BLaER1 (cell line): Measurements from ENCODE around the gene C20orf202.
A peak's percentile ranks its signal among the peaks of the same experiment; 100 is the strongest.
"Not testable (repeated sequence)": the region's sequence is repeated elsewhere in the genome, so short reads cannot be mapped to it uniquely, and the experiment has no call there.

Experiments
- H3K27ac ChIP-seq: shearing (Covaris generic); formaldehyde crosslinking; 2 replicates; pipeline ENCODE4 v1.8.1; 2022
- H3K27me3 ChIP-seq: shearing (Covaris generic); formaldehyde crosslinking; 2 replicates; pipeline ENCODE4 v1.8.1; 2022
- H3K36me3 ChIP-seq: shearing (Covaris generic); formaldehyde crosslinking; 2 replicates; pipeline ENCODE4 v1.8.1; 2022
- H3K4me1 ChIP-seq: shearing (Covaris generic); formaldehyde crosslinking; 2 replicates; pipeline ENCODE4 v1.8.1; 2022
- H3K4me2 ChIP-seq: shearing (Covaris generic); formaldehyde crosslinking; 2 replicates; pipeline ENCODE4 v1.8.1; 2022
- H3K4me3 ChIP-seq: shearing (Covaris generic); formaldehyde crosslinking; 2 replicates; pipeline ENCODE4 v1.8.1; 2022
- H3K9ac ChIP-seq: shearing (Covaris generic); formaldehyde crosslinking; 2 replicates; pipeline ENCODE4 v1.8.1; 2022
- H3K9me3 ChIP-seq: shearing (Covaris generic); formaldehyde crosslinking; 2 replicates; pipeline ENCODE4 v1.8.1; 2022
- H4K20me1 ChIP-seq: shearing (Covaris generic); formaldehyde crosslinking; 2 replicates; pipeline ENCODE4 v1.8.1; 2022
- Cebpa-rat ChIP-seq: shearing (Covaris generic); IDR thresholded peaks from 2 replicates; pipeline ENCODE4 v1.8.1; 2022

The C20orf202 gene

GRCh38 chr20:1214838-1215261, 11.6 kb downstream of the C20orf202 start:
- H3K4me3 ChIP-seq, result no peak overlapping the region
- H3K4me2 ChIP-seq, result no peak overlapping the region
- no peaks in the 10 kb centered on the region for H4K20me1 ChIP-seq
- no peaks in the 10 kb centered on the region for H3K27me3 ChIP-seq
- TF ChIP-seq Cebpa-rat, result no peak
- peaks cover 9% of the 10 kb centered on the region for H3K4me1 ChIP-seq
- no peaks in the 10 kb centered on the region for H3K36me3 ChIP-seq
- H3K9me3 ChIP-seq, result no peaks in the 10 kb centered on the region
- H3K9ac ChIP-seq, result no peak overlapping the region
- H3K27ac ChIP-seq, result no peak overlapping the region

GRCh38 chr20:1215386-1216170, 12.3 kb downstream of the C20orf202 start:
- H3K27me3 ChIP-seq, result no peaks in the 10 kb centered on the region
- H3K4me2 ChIP-seq, result peak overlapping the region; percentile 20; the same call in 1 of the 2 replicates
- no peak overlapping the region for H3K27ac ChIP-seq
- no peak for TF ChIP-seq Cebpa-rat
- no peak overlapping the region for H3K4me3 ChIP-seq
- H3K36me3 ChIP-seq, result no peaks in the 10 kb centered on the region
- H3K4me1 ChIP-seq, result peaks cover 9% of the 10 kb centered on the region
- H3K9me3 ChIP-seq, result no peaks in the 10 kb centered on the region
- H3K9ac ChIP-seq, result no peak overlapping the region
- H4K20me1 ChIP-seq, result no peaks in the 10 kb centered on the region

GRCh38 chr20:1216527-1217427, 13.5 kb downstream of the C20orf202 start:
- H3K4me3 ChIP-seq, H4K20me1 ChIP-seq, H3K27ac ChIP-seq, H3K27me3 ChIP-seq, H3K9ac ChIP-seq, H3K4me1 ChIP-seq, H3K9me3 ChIP-seq, H3K36me3 ChIP-seq: not testable (repeated sequence)
- H3K4me2 ChIP-seq, result peak overlapping the region; percentile 20; the same call in 1 of the 2 replicates

- H4K20me1 ChIP-seq, H3K9ac ChIP-seq, H3K4me2 ChIP-seq, H3K4me1 ChIP-seq, H3K4me3 ChIP-seq, H3K27ac ChIP-seq, H3K36me3 ChIP-seq, H3K9me3 ChIP-seq: not testable (repeated sequence)
- peaks cover 18% of the 10 kb centered on the region for H3K27me3 ChIP-seq
Observed at GRCh38 chr20:1222750-1223149, 19.5 kb downstream of the C20orf202 start.

GRCh38 chr20:1224205-1224890, 21.1 kb downstream of the C20orf202 start:
- Histone ChIP-seq H3K27me3 (peaks cover 20% of the 10 kb centered on the region), H3K4me3 (no peak overlapping the region), H3K9ac (no peak overlapping the region), H3K4me1 (peaks cover 7% of the 10 kb centered on the region), H4K20me1 (no peaks in the 10 kb centered on the region), H3K4me2 (no peak overlapping the region), H3K36me3 (no peaks in the 10 kb centered on the region), H3K27ac (no peak overlapping the region), H3K9me3 (no peaks in the 10 kb centered on the region)
- TF ChIP-seq Cebpa-rat, result no peak

GRCh38 chr20:1225263-1225782, 22.1 kb downstream of the C20orf202 start:
- Histone ChIP-seq H3K9me3 (no peaks in the 10 kb centered on the region), H4K20me1 (no peaks in the 10 kb centered on the region), H3K36me3 (no peaks in the 10 kb centered on the region), H3K27me3 (peaks cover 20% of the 10 kb centered on the region), H3K9ac (no peak overlapping the region), H3K4me3 (no peak overlapping the region), H3K27ac (no peak overlapping the region), H3K4me2 (peak overlapping the region; percentile 24; the same call in 1 of the 2 replicates), H3K4me1 (peaks cover 7% of the 10 kb centered on the region)
- TF ChIP-seq Cebpa-rat, result no peak

GRCh38 chr20:1225783-1226654, 22.8 kb downstream of the C20orf202 start, which contains the start of gene RAD21L1:
Gene RAD21L1 (plus strand): TSS chr20:1226044. CDS start chr20:1228454, 2,410 bp downstream.
- H3K27ac ChIP-seq, result no peak within 1 kb of the TSS
- H3K27me3 ChIP-seq, result peaks cover 20% of the 10 kb centered on the region
- peak within 1 kb of the TSS; percentile 77 for H3K4me3 ChIP-seq
- no peak for TF ChIP-seq Cebpa-rat
- no peaks in the 10 kb centered on the region for H3K9me3 ChIP-seq
- no peaks in the 10 kb centered on the region for H3K36me3 ChIP-seq
- peak within 1 kb of the TSS; percentile 71 for H3K9ac ChIP-seq
- peak within 1 kb of the TSS; percentile 100 for H3K4me2 ChIP-seq
- no peaks in the 10 kb centered on the region for H4K20me1 ChIP-seq
- H3K4me1 ChIP-seq, result peaks cover 10% of the 10 kb centered on the region

GRCh38 chr20:1229541-1229940, 26.3 kb downstream of the C20orf202 start:
- peaks cover 12% of the 10 kb centered on the region for H3K4me1 ChIP-seq
- no peaks in the 10 kb centered on the region for H4K20me1 ChIP-seq
- no peaks in the 10 kb centered on the region for H3K9me3 ChIP-seq
- no peak overlapping the region for H3K4me3 ChIP-seq
- H3K27ac ChIP-seq, result no peak overlapping the region
- no peaks in the 10 kb centered on the region for H3K36me3 ChIP-seq
- no peak for TF ChIP-seq Cebpa-rat
- H3K9ac ChIP-seq, result no peak overlapping the region
- H3K27me3 ChIP-seq, result peaks cover 20% of the 10 kb centered on the region
- H3K4me2 ChIP-seq, result no peak overlapping the region
